HG03108 (cell line): ENCODE results near the gene ZNF117.
"Not testable (repeated sequence)": the region's sequence is repeated elsewhere in the genome, so short reads cannot be mapped to it uniquely, and the experiment has no call there.

Experiments used
- ATAC-seq: cut with Tn5 transposase; IDR thresholded peaks from one replicate; pipeline ENCODE4 v1.9.1; 2021; ENCODE audit warnings: moderate library complexity; ENCODE audit not compliant: unreplicated experiment

Gene ZNF117

DNA sequence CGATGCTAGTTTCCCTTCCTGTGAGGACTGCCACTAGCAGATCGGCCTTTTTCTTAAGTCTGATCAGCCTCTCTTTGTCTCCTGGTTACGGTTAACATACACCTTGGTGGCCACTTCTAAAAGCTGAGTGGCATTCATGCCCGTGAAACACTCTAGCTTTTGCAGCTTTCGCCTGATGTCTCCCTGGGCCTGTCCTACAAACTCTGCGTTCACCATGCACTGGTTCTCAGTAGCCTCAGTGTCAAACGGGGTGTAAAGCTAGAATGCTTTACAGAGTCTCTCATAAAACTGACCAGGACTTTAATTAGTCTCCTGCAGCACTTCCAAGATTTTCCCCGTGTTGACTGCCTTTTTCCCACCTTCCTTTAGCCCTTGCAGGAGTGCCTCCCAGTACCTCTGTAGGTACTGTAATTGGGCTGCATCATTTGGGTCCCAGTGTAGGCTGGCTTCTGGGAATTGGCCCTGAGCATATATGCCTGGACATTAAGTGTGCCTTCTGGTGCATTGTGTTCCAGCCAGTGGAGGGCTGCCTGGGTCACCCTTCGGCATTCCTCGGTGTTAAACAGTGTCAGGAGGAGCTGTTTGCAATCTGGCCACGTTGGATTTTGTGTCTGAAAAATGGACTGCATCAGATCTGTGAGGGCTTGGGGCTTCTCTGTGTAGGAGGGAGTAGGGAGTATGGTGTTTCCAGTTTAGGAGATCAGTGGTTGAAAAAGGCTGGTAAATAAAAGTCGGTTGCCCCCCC, 6.5 kb upstream of the ZNF117 start:
- no peak for ATAC-seq

DNA sequence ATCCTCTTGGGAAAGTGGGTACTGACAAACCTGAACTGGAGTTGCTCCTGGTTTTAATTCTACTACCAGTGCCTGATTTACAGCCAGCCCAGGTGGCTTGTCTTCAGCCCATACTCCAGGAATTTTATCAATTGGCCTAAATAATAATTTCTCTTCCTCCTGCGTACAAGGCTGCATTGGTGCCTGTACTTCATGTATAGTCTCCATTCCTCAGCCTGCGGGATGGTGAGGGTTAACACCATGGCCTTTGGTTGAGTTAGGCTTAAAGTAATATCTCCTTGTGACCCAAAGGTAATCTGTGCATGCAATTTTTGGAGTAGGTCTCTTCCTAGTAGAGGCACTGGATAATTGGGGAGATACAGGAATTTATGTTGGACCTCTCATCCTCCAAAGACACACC, 5.5 kb upstream of the ZNF117 start:
- no peak for ATAC-seq

DNA sequence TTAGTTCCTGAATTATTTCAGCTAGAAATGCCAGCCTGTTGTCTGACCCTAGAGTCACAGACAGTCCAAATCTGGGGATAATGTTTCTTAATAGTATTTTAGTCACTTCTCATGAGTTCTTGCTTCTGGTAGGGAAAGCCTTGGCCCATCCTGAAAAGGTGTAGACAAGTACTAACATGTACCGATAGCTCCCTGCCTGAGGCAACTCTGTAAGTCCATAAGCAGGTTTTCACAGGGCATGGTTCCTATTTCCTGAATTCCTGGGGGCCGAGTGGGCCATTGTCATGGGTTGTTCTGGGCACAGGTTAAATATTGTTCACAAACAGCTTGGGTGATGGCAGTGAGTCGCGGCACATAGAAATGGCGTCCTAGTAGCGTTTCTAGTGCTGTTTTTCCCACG, 3.1 kb upstream of the ZNF117 start:
- no peak for ATAC-seq

DNA sequence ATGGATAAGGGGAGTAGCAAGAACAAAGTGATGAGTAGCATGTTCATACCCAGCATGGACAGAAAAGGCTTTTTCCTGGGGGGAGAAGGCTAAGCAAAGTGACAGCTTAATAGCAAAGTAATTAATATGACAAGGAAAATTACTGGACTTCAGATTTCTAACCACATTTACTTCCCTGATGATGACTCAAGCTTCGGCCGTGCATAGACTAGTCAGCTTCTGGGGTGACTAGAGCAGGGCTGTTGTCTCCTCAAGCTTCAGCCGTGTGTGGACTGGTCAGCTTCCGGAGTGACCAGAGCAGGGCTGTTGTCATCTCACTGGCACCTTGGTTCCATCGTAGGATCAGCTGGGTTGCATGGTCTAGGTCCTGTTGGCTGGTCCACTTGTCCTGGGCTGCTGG, 2.1 kb upstream of the ZNF117 start:
- ATAC-seq = no peak

DNA sequence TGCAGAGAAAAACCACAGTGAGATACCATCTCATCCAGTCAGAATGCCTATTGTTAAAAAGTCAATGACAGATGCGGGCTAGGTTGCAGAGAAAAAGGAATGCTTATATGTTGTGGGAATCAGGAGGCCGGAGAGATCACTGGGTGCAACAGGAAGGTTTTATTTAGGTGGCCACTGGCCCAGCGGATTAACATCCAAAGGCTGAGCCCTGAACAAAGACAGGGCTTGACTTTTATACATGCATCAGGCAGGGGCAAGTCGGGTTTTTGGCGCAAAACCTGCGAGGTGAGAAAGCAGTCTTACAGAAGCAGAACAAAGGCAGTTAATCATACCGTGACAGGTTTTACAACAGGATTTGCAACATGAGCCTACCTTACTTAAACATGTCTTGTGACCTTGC, 620 bp downstream of the ZNF117 start:
- no peak for ATAC-seq

DNA sequence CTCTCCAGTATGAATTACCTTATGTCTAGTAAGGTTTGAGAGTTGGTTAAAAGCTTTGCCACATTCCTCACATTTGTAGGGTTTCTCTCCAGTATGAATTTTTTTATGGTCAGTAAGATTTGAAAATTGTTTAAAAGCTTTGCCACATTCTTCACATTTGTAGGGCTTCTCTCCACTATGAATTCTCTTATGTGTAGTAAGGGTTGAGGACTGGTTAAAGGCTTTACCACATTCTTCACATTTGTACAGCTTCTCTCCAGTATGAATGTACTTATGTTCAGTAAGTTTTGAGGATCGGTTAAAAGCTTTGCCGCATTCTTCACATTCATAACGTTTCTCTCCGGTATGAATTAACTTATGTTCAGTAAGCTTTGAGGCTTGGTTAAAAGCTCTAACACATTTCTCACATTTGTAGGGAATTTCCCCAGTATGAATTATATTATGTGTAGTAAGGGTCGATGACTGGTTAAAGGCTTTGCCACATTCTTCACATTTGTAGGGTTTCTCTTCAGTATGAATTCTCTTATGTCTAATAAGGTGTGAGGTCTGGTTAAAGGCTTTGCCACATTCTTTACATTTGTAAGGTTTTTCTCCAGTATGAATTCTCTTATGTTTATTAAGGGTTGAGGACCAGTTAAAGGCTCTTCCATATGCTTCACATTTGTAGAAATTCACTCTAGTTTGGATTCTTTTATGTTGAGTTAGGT, 12.2 kb downstream of the ZNF117 start:
- no peak for ATAC-seq

DNA sequence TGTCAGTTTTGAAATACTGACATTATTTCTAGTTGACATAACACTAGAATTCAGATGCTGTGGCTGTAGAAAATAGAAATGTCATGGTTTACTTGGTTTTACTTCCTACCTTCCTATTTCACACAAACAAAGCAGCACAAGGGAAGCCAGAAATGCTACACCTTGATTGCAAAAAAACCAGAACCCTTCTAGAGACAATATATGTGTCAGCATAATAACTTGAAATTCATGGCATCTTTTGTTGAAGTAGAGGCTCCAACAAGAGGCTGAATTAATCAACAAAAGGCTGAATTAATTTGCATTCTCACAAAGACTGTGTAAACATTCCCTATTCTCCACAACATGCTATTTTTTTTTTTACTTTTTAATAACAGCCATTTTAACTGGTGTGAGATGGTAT, 25.2 kb downstream of the ZNF117 start:
- ATAC-seq = no peak

DNA sequence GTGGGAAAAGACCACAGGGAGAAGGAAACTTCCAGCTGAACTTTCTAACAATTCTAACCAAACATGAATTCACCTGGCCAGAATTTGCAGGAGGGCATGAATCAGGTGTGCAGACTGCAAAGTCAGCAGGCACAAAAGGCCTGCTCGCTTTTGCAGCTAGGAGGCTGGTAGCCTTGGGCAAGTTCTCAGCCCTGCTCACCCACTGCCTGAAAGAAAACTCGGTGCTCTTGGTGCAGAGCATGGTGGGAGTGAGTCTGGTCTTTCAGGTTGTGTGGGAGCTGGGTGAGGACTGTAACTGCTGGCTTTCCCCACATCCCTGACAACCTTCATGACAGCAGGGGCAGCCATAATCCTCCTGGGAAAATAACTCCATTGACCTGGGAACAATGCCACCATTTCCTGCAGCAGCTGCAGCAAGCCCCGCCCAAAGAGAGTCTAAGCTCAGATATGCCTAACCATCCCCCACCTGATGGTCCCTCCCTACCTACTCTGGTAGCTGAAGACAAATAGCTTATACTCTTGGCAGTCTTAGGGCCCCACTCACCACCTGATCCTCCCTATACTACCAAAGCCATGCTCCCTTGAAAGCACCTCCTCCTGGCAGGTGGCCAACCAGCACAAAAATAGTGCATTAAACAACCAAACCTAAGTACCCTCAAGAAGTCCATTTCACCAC, 31.6 kb downstream of the ZNF117 start:
- ATAC-seq = no peak

DNA sequence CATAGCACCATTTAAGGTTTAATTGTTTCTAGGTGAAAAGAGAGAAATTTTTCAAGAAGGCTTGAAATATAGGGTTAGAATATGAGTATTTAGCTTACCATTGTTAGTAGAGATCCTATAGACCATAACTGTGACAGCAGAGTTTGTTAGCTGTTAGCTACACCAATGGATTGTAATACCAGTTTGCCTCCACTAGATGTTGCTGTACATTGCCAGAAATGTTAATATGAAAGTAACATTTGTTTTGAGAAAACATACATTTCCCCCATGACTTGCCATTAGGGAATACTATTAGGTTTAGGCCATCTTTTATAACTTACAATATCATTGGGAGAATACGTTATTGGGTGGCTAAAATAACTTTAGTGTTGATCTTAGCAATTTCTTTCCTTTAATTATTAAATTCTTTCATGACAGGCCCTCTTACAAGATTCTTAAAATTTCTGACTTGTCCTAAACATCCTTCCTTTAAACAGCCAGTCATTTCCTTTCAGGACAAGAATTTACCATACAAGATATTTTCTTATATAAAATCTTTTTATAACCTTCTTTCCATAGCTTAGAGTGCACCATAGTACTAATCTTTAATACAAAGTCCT, 39.5 kb downstream of the ZNF117 start:
- no peak for ATAC-seq

DNA sequence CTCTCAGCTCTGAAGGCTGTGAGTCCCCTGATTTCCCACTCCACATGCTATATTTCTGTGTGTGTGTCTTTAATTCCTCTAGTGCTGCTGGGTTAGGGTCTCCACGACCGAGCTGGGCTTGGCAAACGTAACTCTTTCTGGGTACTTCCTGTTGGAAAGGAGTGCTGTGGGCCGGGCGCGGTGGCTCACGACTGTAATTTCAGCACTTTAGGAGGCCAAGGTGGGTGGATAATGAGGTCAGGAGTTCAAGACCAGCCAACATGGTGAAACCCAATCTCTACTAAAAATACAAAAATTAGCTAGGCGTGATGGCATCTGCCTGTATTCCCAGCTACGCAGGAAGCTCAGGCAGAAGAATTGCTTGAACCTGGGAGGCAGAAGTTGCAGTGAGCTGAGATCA, 40.2 kb downstream of the ZNF117 start:
- ATAC-seq = not testable (repeated sequence)

DNA sequence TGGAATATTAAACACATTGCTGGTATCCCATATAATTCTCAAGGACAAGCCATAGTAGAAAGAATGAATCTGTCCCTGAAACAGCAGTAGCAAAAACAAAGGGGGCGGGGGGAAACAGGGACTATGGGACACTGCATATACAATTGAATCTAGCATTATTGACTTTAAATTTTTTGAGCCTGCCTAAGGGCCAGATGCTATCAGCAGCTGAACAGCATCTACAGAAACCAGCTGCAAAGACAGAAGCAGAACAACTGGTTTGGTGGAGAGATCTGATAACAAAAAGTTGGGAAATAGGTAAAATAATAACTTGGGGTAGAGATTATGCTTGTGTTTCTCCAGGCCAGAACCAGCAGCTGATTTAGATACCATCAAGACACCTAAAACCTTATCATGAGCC, 42.1 kb downstream of the ZNF117 start:
- ATAC-seq = not testable (repeated sequence)

DNA sequence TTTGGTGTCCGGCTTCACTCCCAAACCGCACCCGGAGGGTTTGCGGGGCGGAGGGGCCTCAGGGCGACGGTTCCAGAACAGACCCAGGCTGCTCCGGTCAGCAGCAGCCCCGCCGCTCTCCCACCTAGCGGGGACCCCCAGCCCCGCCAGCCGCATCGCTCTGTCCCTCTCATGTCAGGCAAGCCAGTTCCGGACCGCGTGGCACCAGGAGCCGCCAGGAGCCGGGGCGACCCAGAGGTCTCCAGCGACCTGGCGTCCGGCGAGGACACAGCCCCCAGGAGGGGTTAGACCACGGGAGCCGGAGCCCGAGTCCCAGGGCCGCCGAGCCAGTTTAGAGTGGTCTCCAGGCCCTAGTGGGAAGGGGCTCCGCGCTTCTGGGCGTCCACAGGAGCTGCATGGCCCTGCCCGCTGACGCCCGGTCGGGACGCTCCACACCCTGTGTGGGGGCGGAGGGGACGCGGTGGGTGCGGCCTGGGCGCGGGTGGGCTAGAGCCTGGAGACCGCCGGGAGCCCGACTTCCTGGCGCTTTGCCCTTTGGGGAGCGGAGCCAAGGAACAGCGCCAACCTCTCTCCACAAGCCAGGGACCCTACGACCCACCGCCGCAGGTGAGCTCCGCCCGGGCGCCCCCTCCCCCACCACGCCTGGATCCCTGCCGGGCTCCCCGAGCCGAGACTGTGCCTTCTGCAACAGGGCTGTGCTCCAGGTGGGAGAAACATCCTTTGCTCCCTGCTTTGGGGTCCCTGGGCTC, 43.4 kb downstream of the ZNF117 start:
- ATAC-seq = no peak

DNA sequence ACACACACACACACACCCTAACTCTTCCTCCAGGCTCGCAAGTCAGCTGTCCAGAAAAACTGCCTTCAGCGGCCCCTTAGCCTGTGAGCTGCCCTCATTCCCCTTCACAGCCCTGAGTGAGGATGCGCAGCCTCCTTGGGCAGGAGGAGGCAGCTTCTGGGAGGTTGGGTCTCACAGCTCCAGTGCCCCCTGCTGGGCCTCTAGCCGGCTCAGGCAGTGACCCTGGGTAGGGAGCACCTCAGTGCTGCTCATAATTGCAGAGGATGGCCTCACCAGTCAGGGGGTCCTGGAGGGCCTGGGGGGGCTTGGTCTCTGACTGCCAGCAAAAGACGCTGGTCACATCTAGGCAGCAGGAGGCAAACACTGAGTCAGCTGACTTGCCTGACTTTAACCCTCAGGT, 44.1 kb downstream of the ZNF117 start:
- no peak for ATAC-seq

DNA sequence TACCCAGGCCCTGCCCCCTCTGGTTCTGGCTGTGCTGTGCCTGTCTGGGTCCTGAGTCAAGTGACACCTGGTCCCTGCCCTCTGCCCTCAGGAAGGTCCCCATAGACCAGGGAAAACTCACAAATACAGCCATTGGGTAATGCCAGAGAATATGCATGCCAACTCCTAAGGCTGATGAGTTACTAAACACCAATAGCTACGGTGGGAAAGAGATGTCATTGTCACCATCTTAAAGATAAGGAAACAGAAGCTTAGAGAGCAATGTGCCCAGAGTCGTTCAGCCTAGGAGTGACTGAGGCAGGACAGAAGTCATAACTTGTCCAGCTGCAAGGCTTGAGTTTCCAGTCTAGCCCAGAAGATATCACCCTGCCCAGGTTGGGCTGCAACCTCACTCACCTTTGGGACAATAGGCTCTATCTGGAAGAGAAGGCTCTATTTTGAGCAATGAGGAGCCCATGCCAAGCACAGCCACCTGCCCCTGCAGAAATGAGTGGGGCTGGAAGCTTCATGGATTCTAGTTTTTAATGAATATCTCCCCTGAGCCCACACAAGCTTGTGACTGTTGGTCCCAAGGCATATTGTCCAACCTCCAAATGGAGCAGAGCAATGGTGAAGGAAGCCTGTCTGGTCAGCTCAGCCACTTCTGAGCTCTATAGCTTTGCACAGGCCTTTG, 45.2 kb downstream of the ZNF117 start:
- no peak for ATAC-seq

DNA sequence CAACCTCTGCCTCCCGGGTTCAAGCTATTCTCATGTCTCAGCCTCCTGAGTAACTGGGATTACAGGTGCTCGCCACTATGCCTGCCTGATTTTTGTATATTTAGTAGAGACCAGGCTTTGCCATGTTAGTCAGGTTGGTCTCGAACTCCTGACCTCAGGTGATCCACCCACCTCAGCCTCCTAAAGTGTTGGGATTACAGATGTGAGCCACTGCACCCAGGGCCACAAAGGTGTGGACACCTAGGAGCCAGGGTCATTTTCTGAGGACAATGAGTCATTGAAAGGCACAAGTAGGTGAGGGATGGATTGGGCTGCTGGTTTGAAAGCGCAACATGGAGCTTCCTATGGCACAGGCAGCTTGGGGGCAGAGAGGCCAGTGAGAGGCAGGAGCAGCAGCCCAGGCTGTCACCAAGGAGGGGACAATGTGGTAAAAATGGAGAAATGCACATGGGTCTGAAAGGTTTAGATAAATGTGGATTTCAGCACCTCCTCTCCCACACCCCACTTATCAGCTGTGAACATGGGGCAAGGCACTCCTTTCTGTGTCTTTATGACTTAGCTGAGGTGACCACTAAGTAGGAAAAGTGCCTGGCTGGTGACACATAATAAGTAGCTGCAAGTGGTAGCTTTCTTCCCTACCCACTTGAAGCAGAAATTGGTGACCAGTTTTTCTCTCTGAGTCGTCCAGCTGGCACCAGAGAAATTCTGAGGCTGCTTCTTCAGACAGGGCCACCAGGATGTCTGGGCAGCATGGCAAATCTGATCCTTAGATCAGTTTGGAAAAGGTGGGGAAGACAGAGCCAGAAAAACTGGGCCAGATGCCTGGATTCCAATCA, 46.0 kb downstream of the ZNF117 start:
- ATAC-seq = not testable (repeated sequence)

DNA sequence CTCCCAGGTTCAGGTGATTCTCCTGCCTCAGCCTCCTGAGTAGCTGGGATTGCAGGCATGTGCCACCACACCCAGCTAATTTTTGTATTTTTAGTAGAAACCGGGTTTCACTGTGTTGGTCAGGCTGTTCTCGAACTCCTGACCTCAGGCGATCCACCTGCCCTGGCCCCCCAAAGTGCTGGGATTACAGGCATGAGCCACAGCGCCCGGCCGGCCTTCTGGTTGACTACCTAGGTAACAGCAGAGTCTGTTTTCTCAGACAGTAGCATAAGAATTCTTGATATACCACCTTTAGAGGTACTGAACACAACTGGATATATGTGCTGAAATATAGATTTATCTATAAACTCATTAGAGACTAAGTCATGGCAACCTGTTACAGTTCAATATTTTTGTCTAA, 50.8 kb downstream of the ZNF117 start:
- ATAC-seq = not testable (repeated sequence)

DNA sequence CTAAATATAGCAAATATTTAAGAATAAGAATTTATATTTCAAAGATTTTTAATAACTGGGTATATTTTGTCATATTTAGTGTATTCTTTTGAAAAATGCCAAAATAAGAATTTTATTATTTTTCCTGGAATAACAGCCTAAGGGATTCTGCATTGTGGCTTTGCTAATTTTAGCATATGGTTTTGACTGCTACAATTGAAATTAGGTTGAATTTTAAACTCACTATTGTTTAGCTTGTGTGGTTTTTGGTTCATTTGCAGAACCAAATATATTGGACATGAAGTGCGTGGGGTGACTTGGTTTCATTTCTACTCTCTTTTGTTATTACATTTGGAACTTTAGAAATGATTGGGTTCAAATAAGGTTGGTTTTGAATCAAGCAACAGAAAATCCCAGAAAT, 52.3 kb downstream of the ZNF117 start:
- ATAC-seq = no peak

DNA sequence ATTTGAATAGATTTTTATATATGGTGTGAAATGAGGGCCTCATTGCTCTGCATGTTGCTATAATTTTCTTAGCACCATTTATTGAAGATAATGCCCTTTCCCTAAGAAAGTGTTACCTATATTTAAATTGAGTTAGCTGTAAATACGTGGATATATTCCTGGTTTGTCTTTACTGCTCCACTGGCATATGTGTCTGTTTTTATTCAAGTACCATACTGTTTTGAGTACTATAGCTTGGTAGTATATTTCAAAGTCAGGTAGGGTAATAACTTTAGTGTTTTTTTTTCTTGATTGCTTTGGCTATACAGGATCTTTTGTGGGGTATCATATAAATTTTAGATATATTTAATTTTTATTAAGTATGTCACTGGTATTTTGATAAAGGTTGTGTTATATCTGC, 56.4 kb downstream of the ZNF117 start:
- ATAC-seq = no peak
